Gastrocnemius medialis (tissue), 4 donors: ENCODE measurements around the gene GRM5.
"Not testable (repeated sequence)": the region's sequence is repeated elsewhere in the genome, so short reads cannot be mapped to it uniquely, and the experiment has no call there.

Source experiments
- CTCF ChIP-seq, 5 experiments: fragments of 450-650 bp in 3 of 5; fragments of 200-600 bp in 2 of 5; sonication (generic) in 2 of 5; IDR thresholded peaks in 4 of 5; conservative IDR thresholded peaks in 1 of 5; 1 replicate in 4 of 5; 2 replicates in 1 of 5; pipeline ENCODE4 v1.5.1; 2016 to 2019; ENCODE audit warnings: antibody characterized with exemption in 5 of 5, mild to moderate bottlenecking in 3 of 5, moderate library complexity in 3 of 5
- POLR2A ChIP-seq, 2 donors: fragments of 450-650 bp; IDR thresholded peaks; one replicate each; pipeline ENCODE4 v1.6.1; 2017; ENCODE audit warnings: antibody characterized with exemption in 2 of 2, mild to moderate bottlenecking in 2 of 2, moderate library complexity in 2 of 2

- not testable (repeated sequence) for TF ChIP-seq CTCF (IDR thresholded peaks at IDR 0.05 in 4 of 5, conservative IDR thresholded peaks at IDR 0.05 in 1 of 5); POLR2A (IDR thresholded peaks at IDR 0.05)
These were observed 531.1 kb downstream of the GRM5 start for GRCh38 chr11:88534706-88535105.
